ENCODE data around the gene BRD3.
"Not testable (repeated sequence)": the region's sequence is repeated elsewhere in the genome, so short reads cannot be mapped to it uniquely, and the experiment has no call there.

Gene BRD3

DNA sequence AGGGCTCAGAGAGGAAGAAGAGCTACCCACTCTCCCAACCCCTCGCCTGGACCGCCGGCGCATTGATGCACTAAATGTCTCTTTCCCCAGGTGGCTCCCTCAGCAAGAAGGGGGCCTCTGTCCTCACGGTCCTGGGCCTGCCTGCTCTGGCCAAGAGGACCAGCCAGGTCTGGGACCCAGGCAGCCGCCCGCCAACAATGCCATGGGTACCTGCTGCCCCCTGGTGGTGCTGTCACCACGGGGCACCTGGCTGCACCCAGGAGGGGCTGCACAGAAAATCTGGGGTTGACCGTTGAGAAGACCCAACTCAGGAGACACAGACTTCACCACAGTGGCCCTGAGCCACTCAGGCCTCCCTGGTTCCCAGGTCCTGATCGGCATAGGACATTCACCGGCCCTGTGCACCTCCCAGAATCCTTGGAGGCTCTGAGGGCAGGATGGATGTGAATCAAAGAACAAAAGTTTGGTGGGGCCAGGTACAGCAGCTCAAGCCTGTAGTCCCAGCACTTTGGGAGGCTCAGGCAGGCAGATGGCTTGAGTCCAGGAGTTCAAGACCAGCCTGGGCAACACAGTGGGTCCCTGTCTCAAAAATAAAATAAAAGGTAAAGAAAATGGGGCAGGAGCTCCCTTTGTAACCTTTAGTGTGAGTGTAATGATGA lies 73.3 kb downstream of the BRD3 start:
- no peaks in the 10 kb centered on the region for H3K36me3 ChIP-seq (ENCODE audit: control insufficient read depth, insufficient read depth, low read length)
- no peaks in the 10 kb centered on the region for H3K9me3 ChIP-seq (ENCODE audit: control insufficient read depth, low read length)
- WGBS, 2 experiments (ENCODE audit: insufficient coverage in 2 of 2): 3 to 11% methylated on average over 7 of the region's 11 CpGs
- H3K27ac ChIP-seq (ENCODE audit: low read depth, low read length, severe bottlenecking): no peak overlapping the region
- H3K4me1 ChIP-seq (ENCODE audit: control insufficient read depth, insufficient read depth, low read length, poor library complexity, severe bottlenecking): peaks cover 23% of the 10 kb centered on the region
- H3K4me3 ChIP-seq (ENCODE audit: extremely low read depth, insufficient read depth, low read length, poor library complexity, severe bottlenecking): no peak overlapping the region

- 80 to 87% methylated on average over 12 to 16 of the region's 16 CpGs for WGBS, 2 experiments (ENCODE audit: insufficient coverage in 2 of 2)
- Histone ChIP-seq H3K4me3 (ENCODE audit: extremely low read depth, insufficient read depth, low read length, poor library complexity, severe bottlenecking) (peak overlapping the region; percentile 69), H3K9me3 (ENCODE audit: control insufficient read depth, low read length) (no peaks in the 10 kb centered on the region), H3K4me1 (ENCODE audit: control insufficient read depth, insufficient read depth, low read length, poor library complexity, severe bottlenecking) (peaks cover 23% of the 10 kb centered on the region), H3K36me3 (ENCODE audit: control insufficient read depth, insufficient read depth, low read length) (no peaks in the 10 kb centered on the region), H3K27ac (ENCODE audit: low read depth, low read length, severe bottlenecking) (peak overlapping the region; percentile 69)
Measured at GRCh38 chr9:133993635-133994253, 74.1 kb downstream of the BRD3 start.

GRCh38 chr9:133992780-133993634 lies 74.8 kb downstream of the BRD3 start:
- Histone ChIP-seq H3K36me3 (ENCODE audit: control insufficient read depth, insufficient read depth, low read length) (no peaks in the 10 kb centered on the region), H3K4me1 (ENCODE audit: control insufficient read depth, insufficient read depth, low read length, poor library complexity, severe bottlenecking) (peaks cover 23% of the 10 kb centered on the region), H3K27ac (ENCODE audit: low read depth, low read length, severe bottlenecking) (peak overlapping the region; percentile 69), H3K4me3 (ENCODE audit: extremely low read depth, insufficient read depth, low read length, poor library complexity, severe bottlenecking) (peak overlapping the region; percentile 69), H3K9me3 (ENCODE audit: control insufficient read depth, low read length) (no peaks in the 10 kb centered on the region)
- WGBS, 2 experiments (ENCODE audit: insufficient coverage in 2 of 2): 1 to 2% methylated on average over 36 to 56 of the region's 74 CpGs

GRCh38 chr9:133991964-133992779 lies 75.7 kb downstream of the BRD3 start, which contains the start of gene VAV2:
Gene VAV2, minus strand, starts transcription at chr9:133992324. Its CDS starts 46 bp downstream, at chr9:133992278.
- H3K4me1 ChIP-seq (ENCODE audit: control insufficient read depth, insufficient read depth, low read length, poor library complexity, severe bottlenecking): peaks cover 23% of the 10 kb centered on the region
- peak within 1 kb of the TSS; percentile 80 for H3K27ac ChIP-seq (ENCODE audit: low read depth, low read length, severe bottlenecking)
- no peaks in the 10 kb centered on the region for H3K36me3 ChIP-seq (ENCODE audit: control insufficient read depth, insufficient read depth, low read length)
- peak within 1 kb of the TSS; percentile 69 for H3K4me3 ChIP-seq (ENCODE audit: extremely low read depth, insufficient read depth, low read length, poor library complexity, severe bottlenecking)
- WGBS, 2 experiments (ENCODE audit: insufficient coverage in 2 of 2): 0% methylated on average over 90 to 104 of the region's 124 CpGs
- H3K9me3 ChIP-seq (ENCODE audit: control insufficient read depth, low read length): no peaks in the 10 kb centered on the region

GRCh38 chr9:133991214-133991921 lies 76.5 kb downstream of the BRD3 start:
- no peaks in the 10 kb centered on the region for H3K36me3 ChIP-seq (ENCODE audit: control insufficient read depth, insufficient read depth, low read length)
- peaks cover 23% of the 10 kb centered on the region for H3K4me1 ChIP-seq (ENCODE audit: control insufficient read depth, insufficient read depth, low read length, poor library complexity, severe bottlenecking)
- peak overlapping the region; percentile 80 for H3K27ac ChIP-seq (ENCODE audit: low read depth, low read length, severe bottlenecking)
- H3K4me3 ChIP-seq (ENCODE audit: extremely low read depth, insufficient read depth, low read length, poor library complexity, severe bottlenecking): peak overlapping the region; percentile 67
- H3K9me3 ChIP-seq (ENCODE audit: control insufficient read depth, low read length): no peaks in the 10 kb centered on the region
- 0 to 1% methylated on average over 66 to 70 of the region's 82 CpGs for WGBS, 2 experiments (ENCODE audit: insufficient coverage in 2 of 2)

DNA sequence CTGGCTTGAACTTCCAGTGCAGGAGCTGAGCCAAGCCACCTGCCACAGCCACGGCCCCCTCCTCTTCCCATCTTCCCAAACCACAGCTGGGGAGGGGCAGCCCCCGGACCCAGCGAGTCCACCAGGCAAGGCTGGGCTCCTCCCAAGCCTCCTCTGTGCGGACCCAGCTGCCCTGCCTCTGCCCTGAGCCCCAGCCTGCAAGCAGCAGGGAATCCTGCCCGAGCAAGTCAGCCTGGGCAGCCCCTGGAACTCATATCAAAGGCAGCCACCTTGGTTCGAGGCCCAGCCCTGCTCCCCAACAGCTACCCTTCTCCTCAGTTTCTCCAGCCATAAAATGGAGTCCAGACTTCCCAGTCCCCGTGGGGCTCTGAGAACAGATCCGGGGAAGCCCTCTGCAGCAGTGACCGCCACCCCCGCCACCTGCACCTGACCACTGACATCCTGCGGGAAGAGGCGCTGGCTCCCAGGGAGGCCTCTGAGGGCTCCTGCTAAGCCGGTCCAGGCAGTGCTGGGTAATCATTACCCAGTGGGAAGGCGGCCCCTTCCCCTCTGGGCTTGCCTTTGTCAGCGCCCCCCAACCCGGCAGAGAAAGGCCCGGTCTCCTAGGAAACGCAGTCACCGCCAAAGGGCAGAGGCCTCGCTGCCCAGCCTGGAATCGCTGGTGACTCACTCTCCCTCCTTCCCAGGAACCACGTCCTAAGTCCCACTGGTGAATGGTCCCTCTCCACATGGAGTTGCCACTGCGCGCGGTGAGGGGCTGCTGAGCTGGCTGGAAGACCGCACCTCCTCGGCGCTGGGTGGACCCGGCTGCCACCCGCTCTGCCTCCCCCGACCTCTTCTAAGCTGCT lies 77.2 kb downstream of the BRD3 start:
- Histone ChIP-seq H3K36me3 (ENCODE audit: control insufficient read depth, insufficient read depth, low read length) (peaks cover under 1% of the 10 kb centered on the region), H3K4me3 (ENCODE audit: extremely low read depth, insufficient read depth, low read length, poor library complexity, severe bottlenecking) (peak overlapping the region; percentile 67), H3K27ac (ENCODE audit: low read depth, low read length, severe bottlenecking) (peak overlapping the region; percentile 80), H3K9me3 (ENCODE audit: control insufficient read depth, low read length) (no peaks in the 10 kb centered on the region), H3K4me1 (ENCODE audit: control insufficient read depth, insufficient read depth, low read length, poor library complexity, severe bottlenecking) (peaks cover 23% of the 10 kb centered on the region)
- WGBS, 2 experiments (ENCODE audit: insufficient coverage in 2 of 2): 20 to 21% methylated on average over 25 to 27 of the region's 31 CpGs

DNA sequence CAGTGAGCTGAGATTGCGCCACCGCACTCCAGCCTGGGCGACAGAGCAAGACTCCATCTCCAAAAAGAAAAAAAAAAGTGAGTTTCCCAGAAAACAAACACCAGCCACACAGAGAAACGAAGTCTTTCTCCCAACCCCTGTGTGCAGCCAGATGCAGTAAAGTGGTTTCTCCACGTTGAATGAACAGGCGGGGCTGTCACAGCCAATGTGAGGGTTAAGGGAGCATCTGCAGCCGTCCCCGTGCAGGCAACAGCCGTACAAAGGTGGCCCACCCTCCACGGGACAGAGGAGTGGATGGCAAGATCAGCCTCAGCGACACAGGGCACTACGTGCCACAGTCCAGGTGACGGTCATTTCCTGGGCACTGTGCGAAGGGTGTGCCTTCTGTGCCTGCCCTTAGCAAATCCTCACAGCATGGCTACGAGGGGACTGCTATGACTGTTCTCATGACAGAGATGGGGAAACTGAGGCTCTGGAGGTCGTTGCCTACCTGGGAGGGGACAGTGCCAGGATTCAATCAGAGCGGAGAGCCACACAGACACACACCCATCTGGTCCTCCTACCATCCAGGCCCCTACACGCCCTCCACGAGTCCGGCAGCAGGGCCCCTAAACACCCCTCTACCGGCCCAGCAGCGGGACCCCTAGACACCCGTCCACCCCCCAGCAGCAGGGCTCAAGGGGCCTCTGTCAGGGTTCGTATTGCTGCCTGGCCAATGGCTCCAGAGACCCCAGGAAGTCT lies 78.0 kb downstream of the BRD3 start:
- peak overlapping the region; percentile 67 for H3K4me3 ChIP-seq (ENCODE audit: extremely low read depth, insufficient read depth, low read length, poor library complexity, severe bottlenecking)
- H3K9me3 ChIP-seq (ENCODE audit: control insufficient read depth, low read length): no peaks in the 10 kb centered on the region
- no peak overlapping the region for H3K27ac ChIP-seq (ENCODE audit: low read depth, low read length, severe bottlenecking)
- peaks cover 4% of the 10 kb centered on the region for H3K36me3 ChIP-seq (ENCODE audit: control insufficient read depth, insufficient read depth, low read length)
- H3K4me1 ChIP-seq (ENCODE audit: control insufficient read depth, insufficient read depth, low read length, poor library complexity, severe bottlenecking): peaks cover 23% of the 10 kb centered on the region
- 90 to 92% methylated on average over 14 to 20 of the region's 24 CpGs for WGBS, 2 experiments (ENCODE audit: insufficient coverage in 2 of 2)

DNA sequence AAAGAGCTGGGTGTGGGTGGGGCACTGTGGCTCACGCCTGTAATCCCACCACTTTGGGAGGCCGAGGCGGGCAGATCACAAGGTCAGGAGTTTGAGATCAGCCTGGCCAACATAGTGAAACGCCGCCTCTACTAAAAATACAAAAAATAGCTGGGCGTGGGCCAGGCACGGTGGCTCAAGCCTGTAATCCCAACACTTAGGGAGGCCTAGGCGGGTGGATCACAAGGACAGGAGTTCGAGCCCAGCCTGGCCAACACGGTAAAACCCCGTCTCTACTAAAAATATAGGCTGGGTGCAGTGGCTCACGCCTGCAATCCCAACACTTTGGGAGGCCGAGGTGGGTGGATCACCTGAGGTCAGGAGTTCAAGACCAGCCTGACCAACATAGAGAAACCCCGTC lies 79.1 kb downstream of the BRD3 start:
- Histone ChIP-seq H3K4me1 (ENCODE audit: control insufficient read depth, insufficient read depth, low read length, poor library complexity, severe bottlenecking) (peaks cover 21% of the 10 kb centered on the region), H3K36me3 (ENCODE audit: control insufficient read depth, insufficient read depth, low read length) (peaks cover 11% of the 10 kb centered on the region)
- H3K27ac ChIP-seq (ENCODE audit: low read depth, low read length, severe bottlenecking); H3K9me3 ChIP-seq (ENCODE audit: control insufficient read depth, low read length); H3K4me3 ChIP-seq (ENCODE audit: extremely low read depth, insufficient read depth, low read length, poor library complexity, severe bottlenecking): not testable (repeated sequence)
- 93 to 94% methylated on average over 12 to 13 of the region's 14 CpGs for WGBS, 2 experiments (ENCODE audit: insufficient coverage in 2 of 2)

Data from mesodermal cell (in vitro differentiated cells).